ENCODE results near the gene THSD7B. TPM values are rescaled to one million over a fixed set of nuclear protein-coding genes. Genes with fewer than 3 reads are reported as not detected.

Gene THSD7B
- total RNA-seq, 4 donors from 2014 or later: under 0.01 to 0.29 (median 0.03) TPM

- H3K4me3 ChIP-seq: no peak overlapping the region
- TF ChIP-seq POLR2A (IDR thresholded peaks at IDR 0.05; ENCODE audit: low read depth): no peak
- no peak for TF ChIP-seq EP300 (IDR thresholded peaks at IDR 0.05)
- no peak for TF ChIP-seq POLR2AphosphoS5 (IDR thresholded peaks at IDR 0.05)
- TF ChIP-seq, protein P1, sequence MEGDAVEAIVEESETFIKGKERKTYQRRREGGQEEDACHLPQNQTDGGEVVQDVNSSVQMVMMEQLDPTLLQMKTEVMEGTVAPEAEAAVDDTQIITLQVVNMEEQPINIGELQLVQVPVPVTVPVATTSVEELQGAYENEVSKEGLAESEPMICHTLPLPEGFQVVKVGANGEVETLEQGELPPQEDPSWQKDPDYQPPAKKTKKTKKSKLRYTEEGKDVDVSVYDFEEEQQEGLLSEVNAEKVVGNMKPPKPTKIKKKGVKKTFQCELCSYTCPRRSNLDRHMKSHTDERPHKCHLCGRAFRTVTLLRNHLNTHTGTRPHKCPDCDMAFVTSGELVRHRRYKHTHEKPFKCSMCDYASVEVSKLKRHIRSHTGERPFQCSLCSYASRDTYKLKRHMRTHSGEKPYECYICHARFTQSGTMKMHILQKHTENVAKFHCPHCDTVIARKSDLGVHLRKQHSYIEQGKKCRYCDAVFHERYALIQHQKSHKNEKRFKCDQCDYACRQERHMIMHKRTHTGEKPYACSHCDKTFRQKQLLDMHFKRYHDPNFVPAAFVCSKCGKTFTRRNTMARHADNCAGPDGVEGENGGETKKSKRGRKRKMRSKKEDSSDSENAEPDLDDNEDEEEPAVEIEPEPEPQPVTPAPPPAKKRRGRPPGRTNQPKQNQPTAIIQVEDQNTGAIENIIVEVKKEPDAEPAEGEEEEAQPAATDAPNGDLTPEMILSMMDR (IDR thresholded peaks at IDR 0.05): no peak
- H3K4me1 ChIP-seq: peaks cover 0 to 5% (median 0%) of the 10 kb centered on the region in 4 donors
- DNase-seq (ENCODE audit: extremely low spot score): no peak
- H3K27me3 ChIP-seq: no peaks in the 10 kb centered on the region
- H3K36me3 ChIP-seq: no peaks in the 10 kb centered on the region
- H3K9me3 ChIP-seq: no peaks in the 10 kb centered on the region
- intact Hi-C loops (cut with DNase I): no loop called here
- no peak overlapping the region for H3K27ac ChIP-seq (replicated peaks in 1 of 4)
- 37% methylated on average over 1 of the region's 1 CpG for WGBS
Measured at GRCh38 chr2:136909777-136910176, 144.4 kb downstream of the THSD7B start.

DNA sequence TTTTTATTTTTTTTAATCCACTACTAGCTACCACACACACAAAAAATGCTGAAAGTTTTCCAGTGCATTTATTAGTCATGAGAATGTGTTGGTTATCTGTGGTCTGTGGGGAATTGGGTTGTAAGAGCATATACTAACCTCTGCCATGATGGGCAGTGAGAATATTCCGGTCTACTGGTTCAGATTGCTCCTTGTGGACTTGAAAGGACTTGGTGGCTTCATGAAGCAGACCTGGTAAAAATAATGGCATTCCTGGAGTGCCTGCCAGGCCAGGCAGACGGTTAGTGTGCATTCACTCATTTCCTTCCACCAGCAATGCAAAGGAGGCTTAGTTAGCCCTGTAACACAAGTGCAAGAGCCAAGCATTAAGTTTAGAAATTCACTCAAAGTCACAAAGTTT is 150.8 kb downstream of the THSD7B start:
- no peak overlapping the region for H3K27ac ChIP-seq (replicated peaks in 1 of 4)
- no peak overlapping the region for H3K4me3 ChIP-seq
- H3K36me3 ChIP-seq: no peaks in the 10 kb centered on the region
- 71% methylated on average over 2 of the region's 2 CpGs for WGBS
- intact Hi-C loops (cut with DNase I): no loop called here
- TF ChIP-seq, protein P1 (IDR thresholded peaks at IDR 0.05): no peak
- no peak for TF ChIP-seq POLR2A (IDR thresholded peaks at IDR 0.05; ENCODE audit: low read depth)
- TF ChIP-seq POLR2AphosphoS5 (IDR thresholded peaks at IDR 0.05): no peak
- TF ChIP-seq EP300 (IDR thresholded peaks at IDR 0.05): no peak
- no peaks in the 10 kb centered on the region for H3K9me3 ChIP-seq
- no peaks in the 10 kb centered on the region for H3K4me1 ChIP-seq
- H3K27me3 ChIP-seq: no peaks in the 10 kb centered on the region
- DNase-seq (ENCODE audit: extremely low spot score): no peak

DNA sequence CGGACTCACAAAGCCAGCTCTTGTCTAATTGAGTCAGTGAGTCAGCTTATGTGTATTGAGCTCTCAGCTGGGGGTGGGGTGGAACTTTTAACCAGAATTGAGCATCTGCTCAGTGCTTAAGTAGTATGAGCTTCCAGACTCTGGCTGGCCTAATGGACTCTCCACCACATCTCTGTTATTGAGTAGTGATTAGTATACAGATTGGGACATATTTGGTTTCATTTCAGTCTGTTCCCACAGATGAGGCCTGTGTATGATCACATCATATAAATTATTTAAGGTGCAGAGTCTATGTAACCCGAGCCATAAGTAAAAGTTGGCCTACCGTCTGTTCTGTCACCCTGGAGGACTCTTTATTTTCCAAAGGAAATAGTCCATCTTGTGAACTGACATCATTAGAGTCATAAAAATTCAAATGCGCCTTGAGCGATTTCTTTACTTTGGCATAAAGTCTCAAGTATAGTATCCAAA is 152.1 kb downstream of the THSD7B start:
- Histone ChIP-seq H3K9me3 (no peaks in the 10 kb centered on the region), H3K27ac (replicated peaks in 1 of 4) (no peak overlapping the region), H3K36me3 (no peaks in the 10 kb centered on the region), H3K27me3 (no peaks in the 10 kb centered on the region), H3K4me3 (no peak overlapping the region), H3K4me1 (no peaks in the 10 kb centered on the region)
- TF ChIP-seq EP300 (IDR thresholded peaks at IDR 0.05) (no peak), POLR2A (IDR thresholded peaks at IDR 0.05; ENCODE audit: low read depth) (no peak), POLR2AphosphoS5 (IDR thresholded peaks at IDR 0.05) (no peak)
- TF ChIP-seq, protein P1 (IDR thresholded peaks at IDR 0.05): no peak
- DNase-seq (ENCODE audit: extremely low spot score): no peak
- intact Hi-C loops (cut with DNase I): no loop called here
- WGBS: 81% methylated on average over 5 of the region's 5 CpGs

DNA sequence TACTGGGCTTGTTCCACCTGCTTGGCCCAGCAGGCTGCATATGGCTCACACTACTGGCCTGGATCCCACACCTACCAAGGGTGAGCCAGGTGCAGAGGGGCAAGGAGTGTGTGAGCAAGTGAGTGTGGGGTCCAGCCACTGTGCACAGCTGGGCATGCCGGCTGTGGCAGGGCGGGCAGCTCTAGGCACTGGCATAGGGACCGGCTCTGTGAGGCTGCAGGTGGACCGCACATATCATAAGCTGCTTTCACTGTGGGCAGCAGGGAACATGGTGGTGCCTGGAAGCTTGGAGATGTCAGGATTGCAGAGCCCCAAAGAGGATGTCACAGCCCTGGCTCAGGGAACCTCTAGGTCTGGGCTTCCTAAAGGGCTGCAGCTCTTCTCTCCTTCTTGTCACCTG is 154.3 kb downstream of the THSD7B start:
- Histone ChIP-seq H3K27ac (replicated peaks in 1 of 4) (no peak overlapping the region), H3K4me3 (no peak overlapping the region), H3K27me3 (no peaks in the 10 kb centered on the region), H3K36me3 (no peaks in the 10 kb centered on the region), H3K9me3 (no peaks in the 10 kb centered on the region), H3K4me1 (no peaks in the 10 kb centered on the region)
- WGBS: 83% methylated on average over 2 of the region's 4 CpGs
- no peak for TF ChIP-seq EP300 (IDR thresholded peaks at IDR 0.05)
- no peak for TF ChIP-seq POLR2AphosphoS5 (IDR thresholded peaks at IDR 0.05)
- TF ChIP-seq, protein P1 (IDR thresholded peaks at IDR 0.05): no peak
- TF ChIP-seq POLR2A (IDR thresholded peaks at IDR 0.05; ENCODE audit: low read depth): no peak
- intact Hi-C loops (cut with DNase I): no loop called here
- no peak for DNase-seq (ENCODE audit: extremely low spot score)

GRCh38 chr2:136920652-136921333 is 155.4 kb downstream of the THSD7B start:
- H3K27ac ChIP-seq (replicated peaks in 1 of 4): no peak overlapping the region
- TF ChIP-seq, protein P1 (IDR thresholded peaks at IDR 0.05): no peak
- TF ChIP-seq EP300 (IDR thresholded peaks at IDR 0.05) (no peak), POLR2AphosphoS5 (IDR thresholded peaks at IDR 0.05) (no peak), POLR2A (IDR thresholded peaks at IDR 0.05; ENCODE audit: low read depth) (no peak)
- H3K4me3 ChIP-seq: no peak overlapping the region
- H3K4me1 ChIP-seq: no peaks in the 10 kb centered on the region
- H3K9me3 ChIP-seq: no peaks in the 10 kb centered on the region
- DNase-seq (ENCODE audit: extremely low spot score): no peak
- H3K36me3 ChIP-seq: no peaks in the 10 kb centered on the region
- intact Hi-C loops (cut with DNase I): no loop called here
- H3K27me3 ChIP-seq: no peaks in the 10 kb centered on the region
- WGBS: 91% methylated on average over 6 of the region's 9 CpGs

Measured in esophagus muscularis mucosa (tissue), 4 donors.